Measurements from ENCODE around the gene LRRC8D.

GRCh38 chr1:89953131-89953626 lies 132.3 kb downstream of the LRRC8D start:
- TF ChIP-seq, protein P1, sequence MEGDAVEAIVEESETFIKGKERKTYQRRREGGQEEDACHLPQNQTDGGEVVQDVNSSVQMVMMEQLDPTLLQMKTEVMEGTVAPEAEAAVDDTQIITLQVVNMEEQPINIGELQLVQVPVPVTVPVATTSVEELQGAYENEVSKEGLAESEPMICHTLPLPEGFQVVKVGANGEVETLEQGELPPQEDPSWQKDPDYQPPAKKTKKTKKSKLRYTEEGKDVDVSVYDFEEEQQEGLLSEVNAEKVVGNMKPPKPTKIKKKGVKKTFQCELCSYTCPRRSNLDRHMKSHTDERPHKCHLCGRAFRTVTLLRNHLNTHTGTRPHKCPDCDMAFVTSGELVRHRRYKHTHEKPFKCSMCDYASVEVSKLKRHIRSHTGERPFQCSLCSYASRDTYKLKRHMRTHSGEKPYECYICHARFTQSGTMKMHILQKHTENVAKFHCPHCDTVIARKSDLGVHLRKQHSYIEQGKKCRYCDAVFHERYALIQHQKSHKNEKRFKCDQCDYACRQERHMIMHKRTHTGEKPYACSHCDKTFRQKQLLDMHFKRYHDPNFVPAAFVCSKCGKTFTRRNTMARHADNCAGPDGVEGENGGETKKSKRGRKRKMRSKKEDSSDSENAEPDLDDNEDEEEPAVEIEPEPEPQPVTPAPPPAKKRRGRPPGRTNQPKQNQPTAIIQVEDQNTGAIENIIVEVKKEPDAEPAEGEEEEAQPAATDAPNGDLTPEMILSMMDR (IDR thresholded peaks at IDR 0.05) = no peak
- TF ChIP-seq POLR2A (IDR thresholded peaks at IDR 0.05) = no peak

Data from breast epithelium (tissue), 3 donors.